Subcutaneous adipose tissue (tissue), 4 donors: Measurements from ENCODE around the gene RNH1. TPM values are rescaled to one million over a fixed set of nuclear protein-coding genes. Genes with fewer than 3 reads are reported as not detected.

ENCODE experiments used
- CTCF ChIP-seq: fragments of 450-650 bp; IDR thresholded peaks from one replicate; pipeline ENCODE4 v1.5.1; 2016; ENCODE audit warnings: low read depth, mild to moderate bottlenecking, control low read depth, antibody characterized with exemption, moderate library complexity
- total RNA-seq, 4 donors: library from RNA; depleted of rRNA; stranded (reverse); fragments of >200 nt; gene quantifications; one replicate each; pipeline ENCODE4 v1.1.0, GENCODE V29; 2016

Gene RNH1
- total RNA-seq, 4 donors from 2014 or later: 108 to 290 (median 245) TPM

GRCh38 chr11:512761-513595 lies 5.9 kb upstream of the RNH1 start:
- TF ChIP-seq CTCF: no peak

GRCh38 chr11:508956-509355 lies 1.9 kb upstream of the RNH1 start:
- no peak for TF ChIP-seq CTCF

GRCh38 chr11:507727-508515 lies 879 bp upstream of the RNH1 start:
- TF ChIP-seq CTCF: no peak

GRCh38 chr11:506238-506994 lies 626 bp downstream of the RNH1 start:
- no peak for TF ChIP-seq CTCF

GRCh38 chr11:504994-505344 lies 2.1 kb downstream of the RNH1 start:
- TF ChIP-seq CTCF: no peak

- TF ChIP-seq CTCF: no peak
Measured at GRCh38 chr11:504053-504993, 2.7 kb downstream of the RNH1 start.
